Measurements from ENCODE around the gene PAM16. TPM values are rescaled to one million over a fixed set of nuclear protein-coding genes. Genes with fewer than 3 reads are reported as not detected.
A peak's percentile ranks its signal among the peaks of the same experiment; 100 is the strongest.

The PAM16 gene
- total and polyA plus RNA-seq, 9 of the 15 experiments (the other 6 are each of a cell fraction or from before 2014, with no cell fraction given) = 38.7 to 273 (median 79.3) TPM

DNA sequence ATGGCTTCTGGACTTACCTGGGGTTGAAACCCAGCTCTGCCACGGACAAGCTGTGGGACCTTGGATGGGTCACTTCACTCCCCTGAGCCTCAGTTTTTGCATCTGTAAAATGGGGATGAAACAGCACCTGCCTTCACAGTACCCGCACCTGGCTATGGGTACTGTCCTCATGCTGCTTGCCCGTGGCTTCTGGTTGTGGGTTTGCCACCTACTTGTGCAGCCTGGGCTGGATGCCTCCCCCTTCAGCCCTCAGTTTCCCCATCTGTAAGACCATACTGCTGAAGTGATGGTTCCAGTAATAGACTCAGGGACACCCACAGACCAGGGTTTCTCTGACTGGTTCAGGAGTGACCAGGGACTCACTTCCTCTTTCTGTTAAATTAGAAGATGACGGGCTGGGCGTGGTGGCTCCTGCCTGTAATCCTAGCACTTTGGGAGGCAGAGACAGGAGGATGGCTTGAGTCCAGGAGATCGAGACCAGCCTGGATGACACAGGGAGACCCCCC, 25.8 kb downstream of the PAM16 start (continued):
- TF ChIP-seq SIN3B (IDR thresholded peaks at IDR 0.05; ENCODE audit: low read depth) (no peak), ZNF347 (CRISPR knock-in tag; IDR thresholded peaks at IDR 0.05; ENCODE audit: low read depth) (no peak), HDAC1 (IDR thresholded peaks at IDR 0.05) (no peak), RCOR1 (IDR thresholded peaks at IDR 0.05; ENCODE audit: borderline replicate concordance in 1 of 2, low read depth in 2 of 2, low read length in 2 of 2) (peak in 1 of 2 experiments; percentile 76; a peak in 3 of 4 replicates), KDM4B (IDR thresholded peaks at IDR 0.05; ENCODE audit: borderline replicate concordance in 2 of 2, low read depth in 1 of 2) (no peak), CBX3 (IDR thresholded peaks at IDR 0.05; ENCODE audit: borderline replicate concordance in 1 of 2, low read length in 2 of 2) (peak in 1 of 2 experiments; percentile 64; a peak in 1 of 3 replicates), FIP1L1 (IDR thresholded peaks at IDR 0.05; ENCODE audit: low read depth, low read length, poor library complexity, severe bottlenecking) (no peak), MAFG (tag; conservative IDR thresholded peaks at IDR 0.05) (no peak), ZBED1 (IDR thresholded peaks at IDR 0.05) (no peak), ZNF24 (IDR thresholded peaks at IDR 0.05) (0 out of 2 replicates have a peak, but pooled peaks have one; percentile 10), CBX1 (IDR thresholded peaks at IDR 0.05; ENCODE audit: low read depth) (peak; percentile 94), POLR3A (IDR thresholded peaks at IDR 0.05; ENCODE audit: borderline replicate concordance, extremely low read depth, insufficient read depth, insufficient read length) (no peak), KLF13 (tag; IDR thresholded peaks at IDR 0.05; ENCODE audit: borderline replicate concordance, low read depth) (no peak), ZFP30 (CRISPR knock-in tag; IDR thresholded peaks at IDR 0.05; ENCODE audit: borderline replicate concordance) (no peak), FOXP1 (CRISPR knock-in tag; IDR thresholded peaks at IDR 0.05) (no peak), ZEB2 (IDR thresholded peaks at IDR 0.05) (no peak)
- TF ChIP-seq, protein P1, sequence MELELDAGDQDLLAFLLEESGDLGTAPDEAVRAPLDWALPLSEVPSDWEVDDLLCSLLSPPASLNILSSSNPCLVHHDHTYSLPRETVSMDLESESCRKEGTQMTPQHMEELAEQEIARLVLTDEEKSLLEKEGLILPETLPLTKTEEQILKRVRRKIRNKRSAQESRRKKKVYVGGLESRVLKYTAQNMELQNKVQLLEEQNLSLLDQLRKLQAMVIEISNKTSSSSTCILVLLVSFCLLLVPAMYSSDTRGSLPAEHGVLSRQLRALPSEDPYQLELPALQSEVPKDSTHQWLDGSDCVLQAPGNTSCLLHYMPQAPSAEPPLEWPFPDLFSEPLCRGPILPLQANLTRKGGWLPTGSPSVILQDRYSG (tag; conservative IDR thresholded peaks at IDR 0.05; ENCODE audit: low read depth) = no peak
- TF ChIP-seq, protein P2, sequence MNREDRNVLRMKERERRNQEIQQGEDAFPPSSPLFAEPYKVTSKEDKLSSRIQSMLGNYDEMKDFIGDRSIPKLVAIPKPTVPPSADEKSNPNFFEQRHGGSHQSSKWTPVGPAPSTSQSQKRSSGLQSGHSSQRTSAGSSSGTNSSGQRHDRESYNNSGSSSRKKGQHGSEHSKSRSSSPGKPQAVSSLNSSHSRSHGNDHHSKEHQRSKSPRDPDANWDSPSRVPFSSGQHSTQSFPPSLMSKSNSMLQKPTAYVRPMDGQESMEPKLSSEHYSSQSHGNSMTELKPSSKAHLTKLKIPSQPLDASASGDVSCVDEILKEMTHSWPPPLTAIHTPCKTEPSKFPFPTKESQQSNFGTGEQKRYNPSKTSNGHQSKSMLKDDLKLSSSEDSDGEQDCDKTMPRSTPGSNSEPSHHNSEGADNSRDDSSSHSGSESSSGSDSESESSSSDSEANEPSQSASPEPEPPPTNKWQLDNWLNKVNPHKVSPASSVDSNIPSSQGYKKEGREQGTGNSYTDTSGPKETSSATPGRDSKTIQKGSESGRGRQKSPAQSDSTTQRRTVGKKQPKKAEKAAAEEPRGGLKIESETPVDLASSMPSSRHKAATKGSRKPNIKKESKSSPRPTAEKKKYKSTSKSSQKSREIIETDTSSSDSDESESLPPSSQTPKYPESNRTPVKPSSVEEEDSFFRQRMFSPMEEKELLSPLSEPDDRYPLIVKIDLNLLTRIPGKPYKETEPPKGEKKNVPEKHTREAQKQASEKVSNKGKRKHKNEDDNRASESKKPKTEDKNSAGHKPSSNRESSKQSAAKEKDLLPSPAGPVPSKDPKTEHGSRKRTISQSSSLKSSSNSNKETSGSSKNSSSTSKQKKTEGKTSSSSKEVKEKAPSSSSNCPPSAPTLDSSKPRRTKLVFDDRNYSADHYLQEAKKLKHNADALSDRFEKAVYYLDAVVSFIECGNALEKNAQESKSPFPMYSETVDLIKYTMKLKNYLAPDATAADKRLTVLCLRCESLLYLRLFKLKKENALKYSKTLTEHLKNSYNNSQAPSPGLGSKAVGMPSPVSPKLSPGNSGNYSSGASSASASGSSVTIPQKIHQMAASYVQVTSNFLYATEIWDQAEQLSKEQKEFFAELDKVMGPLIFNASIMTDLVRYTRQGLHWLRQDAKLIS (CRISPR knock-in tag; IDR thresholded peaks at IDR 0.05) = no peak

All from K562 (cell line).